Nephron (organoid): ENCODE measurements around the gene TFEC.

ENCODE experiments used
- H3K27ac Mint-ChIP-seq, 3 experiments: 2 replicates each; pipeline ENCODE4 v1.8.0; 2020; ENCODE audit warnings: mixed read lengths in 3 of 3, mild to moderate bottlenecking in 2 of 3, moderate library complexity in 1 of 3
- H3K27me3 Mint-ChIP-seq: 2 replicates; pipeline ENCODE4 v1.8.0; 2021; ENCODE audit warnings: low read depth, mild to moderate bottlenecking, moderate library complexity, mixed read lengths
- H3K36me3 Mint-ChIP-seq: 2 replicates; pipeline ENCODE4 v1.8.0; 2020; ENCODE audit warnings: low read depth, mixed read lengths
- H3K4me1 Mint-ChIP-seq: 2 replicates; pipeline ENCODE4 v1.8.0; 2020; ENCODE audit warnings: mixed read lengths
- H3K4me3 Mint-ChIP-seq, 3 experiments: 2 replicates each; pipeline ENCODE4 v1.8.0; 2020; ENCODE audit warnings: mild to moderate bottlenecking in 3 of 3, mixed read lengths in 3 of 3, moderate library complexity in 2 of 3
- H3K9me3 Mint-ChIP-seq: 2 replicates; pipeline ENCODE4 v1.8.0; 2020; ENCODE audit warnings: mixed read lengths
- CTCF ChIP-seq, 3 experiments: fragments of 200-600 bp; sonication (generic); IDR thresholded peaks; one replicate each; pipeline ENCODE4 v1.5.0; 2021; ENCODE audit warnings: antibody characterized with exemption in 3 of 3; ENCODE audit not compliant: unreplicated experiment in 3 of 3

Gene TFEC

DNA sequence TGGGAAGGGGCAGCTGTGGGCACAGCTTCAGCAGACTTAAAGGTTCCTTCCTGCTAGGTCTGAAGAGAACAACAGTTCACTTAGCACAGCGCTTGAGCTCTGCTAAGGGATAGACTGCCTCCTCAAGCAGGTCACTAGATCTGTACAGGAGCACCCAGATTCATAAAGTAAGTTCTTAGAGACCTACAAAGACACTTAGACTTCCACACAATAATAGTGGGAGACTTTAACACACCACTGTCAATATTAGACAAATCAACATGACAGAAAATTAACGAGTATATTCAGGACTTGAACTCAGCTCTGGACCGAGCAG lies 140.9 kb downstream of the TFEC start:
- Mint-ChIP-seq H3K27ac (no peak overlapping the region), H3K9me3 (peaks cover 28% of the 10 kb centered on the region), H3K27me3 (no peaks in the 10 kb centered on the region), H3K36me3 (no peaks in the 10 kb centered on the region), H3K4me1 (no peaks in the 10 kb centered on the region), H3K4me3 (no peak overlapping the region)
- no peak for TF ChIP-seq CTCF (IDR thresholded peaks at IDR 0.05; ENCODE audit: unreplicated experiment in 3 of 3)

- Mint-ChIP-seq H3K4me1 (no peaks in the 10 kb centered on the region), H3K36me3 (no peaks in the 10 kb centered on the region), H3K9me3 (peaks cover 28% of the 10 kb centered on the region), H3K4me3 (no peak overlapping the region), H3K27ac (no peak overlapping the region), H3K27me3 (no peaks in the 10 kb centered on the region)
- TF ChIP-seq CTCF (IDR thresholded peaks at IDR 0.05; ENCODE audit: unreplicated experiment in 3 of 3): no peak
Observed at GRCh38 chr7:115888981-115889668, 141.4 kb downstream of the TFEC start.

DNA sequence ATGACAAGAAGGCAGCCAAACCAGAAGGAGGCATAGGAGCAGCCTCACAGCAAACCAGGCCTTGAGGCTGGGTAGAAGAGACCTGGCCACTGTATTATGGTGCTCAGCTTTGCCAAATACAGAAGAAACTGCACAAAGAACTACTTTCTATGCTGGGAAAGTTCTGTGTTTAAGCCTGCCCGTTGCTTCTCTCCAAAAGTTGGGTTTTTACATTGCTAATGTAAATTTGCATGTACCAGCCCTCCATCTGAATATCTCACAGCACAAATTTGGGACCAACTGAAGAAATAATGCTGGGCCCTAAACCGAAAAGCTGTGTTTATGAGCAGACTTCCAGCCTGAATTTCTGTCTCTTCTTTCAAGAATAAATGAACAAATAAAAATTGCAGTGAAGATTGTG lies 145.0 kb downstream of the TFEC start:
- Mint-ChIP-seq H3K27me3 (no peaks in the 10 kb centered on the region), H3K4me3 (no peak overlapping the region), H3K9me3 (peaks cover 13% of the 10 kb centered on the region), H3K36me3 (no peaks in the 10 kb centered on the region), H3K4me1 (no peaks in the 10 kb centered on the region), H3K27ac (no peak overlapping the region)
- no peak for TF ChIP-seq CTCF (IDR thresholded peaks at IDR 0.05; ENCODE audit: unreplicated experiment in 3 of 3)
